ENCODE data around the gene TMEM141.
"Not testable (repeated sequence)": the region's sequence is repeated elsewhere in the genome, so short reads cannot be mapped to it uniquely, and the experiment has no call there.

DNA sequence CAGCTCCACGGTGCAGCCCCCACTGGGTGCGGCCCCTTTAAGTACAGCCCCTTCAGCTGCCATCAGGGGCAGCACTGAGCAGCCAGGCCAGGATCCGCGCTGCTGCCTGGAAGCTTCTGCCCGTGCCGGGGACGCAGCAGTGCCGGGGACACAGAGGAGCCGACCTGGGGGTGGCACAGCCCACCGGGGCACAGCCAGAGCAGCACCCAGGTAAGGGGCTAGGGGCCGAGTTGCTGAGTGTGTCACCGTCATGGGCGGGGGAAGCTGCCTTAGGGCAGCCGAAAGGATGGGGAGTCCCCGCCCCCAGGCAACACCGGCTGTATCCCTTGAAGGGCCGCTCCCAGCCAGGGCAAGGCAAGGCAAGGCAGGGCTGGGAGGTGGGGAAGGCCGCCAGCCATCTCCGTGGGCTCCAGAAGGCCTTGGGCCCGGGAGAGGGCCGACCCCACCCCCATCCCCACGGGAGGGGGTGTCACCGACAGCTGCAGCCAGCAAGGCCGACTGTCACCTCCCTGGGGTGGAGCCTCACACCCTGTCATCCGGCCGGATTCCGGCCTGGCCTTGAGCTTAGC, 51.3 kb downstream of the TMEM141 start, which contains the start of gene AJM1:
- TF ChIP-seq, protein P1, sequence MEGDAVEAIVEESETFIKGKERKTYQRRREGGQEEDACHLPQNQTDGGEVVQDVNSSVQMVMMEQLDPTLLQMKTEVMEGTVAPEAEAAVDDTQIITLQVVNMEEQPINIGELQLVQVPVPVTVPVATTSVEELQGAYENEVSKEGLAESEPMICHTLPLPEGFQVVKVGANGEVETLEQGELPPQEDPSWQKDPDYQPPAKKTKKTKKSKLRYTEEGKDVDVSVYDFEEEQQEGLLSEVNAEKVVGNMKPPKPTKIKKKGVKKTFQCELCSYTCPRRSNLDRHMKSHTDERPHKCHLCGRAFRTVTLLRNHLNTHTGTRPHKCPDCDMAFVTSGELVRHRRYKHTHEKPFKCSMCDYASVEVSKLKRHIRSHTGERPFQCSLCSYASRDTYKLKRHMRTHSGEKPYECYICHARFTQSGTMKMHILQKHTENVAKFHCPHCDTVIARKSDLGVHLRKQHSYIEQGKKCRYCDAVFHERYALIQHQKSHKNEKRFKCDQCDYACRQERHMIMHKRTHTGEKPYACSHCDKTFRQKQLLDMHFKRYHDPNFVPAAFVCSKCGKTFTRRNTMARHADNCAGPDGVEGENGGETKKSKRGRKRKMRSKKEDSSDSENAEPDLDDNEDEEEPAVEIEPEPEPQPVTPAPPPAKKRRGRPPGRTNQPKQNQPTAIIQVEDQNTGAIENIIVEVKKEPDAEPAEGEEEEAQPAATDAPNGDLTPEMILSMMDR (IDR thresholded peaks at IDR 0.05; ENCODE audit: low read length) = peak; percentile 77
- TF ChIP-seq EZH2 (IDR thresholded peaks at IDR 0.05; ENCODE audit: borderline replicate concordance, low read length) = not testable (repeated sequence)

All from OCI-LY1 (cell line).